Ecto neural progenitor cell (in vitro differentiated cells): ENCODE measurements around the gene GNL2.
"Not testable (repeated sequence)": the region's sequence is repeated elsewhere in the genome, so short reads cannot be mapped to it uniquely, and the experiment has no call there.

Experiments used
- DNase-seq: peaks from one replicate; pipeline ENCODE4 v3.0.0-alpha.2; 2018; ENCODE audit warnings: low spot score

GNL2 gene

GRCh38 chr1:37559080-37559479 lies 36.7 kb downstream of the GNL2 start:
- no peak for DNase-seq

- DNase-seq: no peak
Measured at GRCh38 chr1:37558411-37558810, 37.3 kb downstream of the GNL2 start.

- no peak for DNase-seq
Measured at GRCh38 chr1:37557402-37557801, 38.3 kb downstream of the GNL2 start.

GRCh38 chr1:37556712-37557196 lies 39.0 kb downstream of the GNL2 start, which contains the start of gene DNALI1:
DNALI1 (plus strand) TSS chr1:37556940; CDS start chr1:37556995, 55 bp downstream.
- DNase-seq: peak; percentile 98

DNA sequence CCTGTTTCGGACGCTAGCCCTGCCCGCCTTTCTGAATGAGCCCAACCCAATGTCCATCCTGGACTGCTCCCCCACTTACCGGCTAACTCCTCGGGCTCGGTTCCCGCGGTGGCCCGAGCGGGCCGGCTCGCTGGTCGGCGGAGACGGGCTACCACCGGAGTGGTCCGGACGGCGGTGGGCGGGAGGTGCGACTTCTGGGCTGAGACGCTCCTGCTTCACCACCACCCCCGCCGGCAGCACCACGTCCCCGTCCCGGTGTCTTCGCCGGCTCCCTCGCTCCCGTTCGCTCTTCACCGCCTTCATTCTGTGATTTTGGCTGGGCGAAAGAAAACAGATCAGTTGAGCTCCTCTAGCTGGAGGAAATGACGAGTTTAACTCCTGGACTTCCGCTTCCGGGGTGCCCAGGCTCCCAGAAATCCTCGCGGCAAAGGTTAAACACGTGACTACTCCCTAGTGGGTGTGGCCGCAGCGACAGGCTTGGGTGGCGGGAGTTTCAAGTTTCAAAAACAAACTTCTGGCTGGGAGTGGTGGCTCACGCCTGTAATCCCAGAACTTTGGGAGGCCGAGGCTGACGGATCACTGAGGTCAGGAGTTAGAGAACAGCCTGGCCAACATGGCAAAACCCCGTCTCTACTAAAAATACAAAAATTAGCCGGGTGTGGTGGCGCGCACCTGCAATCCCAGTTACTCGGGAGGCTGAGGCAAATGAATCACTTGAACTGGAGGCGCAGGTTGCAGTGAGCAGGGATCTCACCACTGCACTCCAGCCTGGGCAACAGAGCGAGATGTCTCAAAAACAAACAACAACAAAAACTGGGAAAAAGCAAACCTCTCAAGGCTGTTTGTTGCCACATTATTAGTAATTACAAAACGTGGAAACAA lies 41.6 kb downstream of the GNL2 start, which contains the start of gene SNIP1:
TSS of gene SNIP1 (minus strand) at position 367 of the 882 bp plus-strand sequence. CDS start at position 303, 64 bp downstream.
- DNase-seq: peak; percentile 91

- DNase-seq: no peak
Measured at GRCh38 chr1:37553598-37553926, 42.2 kb downstream of the GNL2 start.

- DNase-seq: no peak
Measured at GRCh38 chr1:37549341-37549740, 46.4 kb downstream of the GNL2 start.

GRCh38 chr1:37545019-37545418 lies 50.7 kb downstream of the GNL2 start:
- DNase-seq: no peak

DNA sequence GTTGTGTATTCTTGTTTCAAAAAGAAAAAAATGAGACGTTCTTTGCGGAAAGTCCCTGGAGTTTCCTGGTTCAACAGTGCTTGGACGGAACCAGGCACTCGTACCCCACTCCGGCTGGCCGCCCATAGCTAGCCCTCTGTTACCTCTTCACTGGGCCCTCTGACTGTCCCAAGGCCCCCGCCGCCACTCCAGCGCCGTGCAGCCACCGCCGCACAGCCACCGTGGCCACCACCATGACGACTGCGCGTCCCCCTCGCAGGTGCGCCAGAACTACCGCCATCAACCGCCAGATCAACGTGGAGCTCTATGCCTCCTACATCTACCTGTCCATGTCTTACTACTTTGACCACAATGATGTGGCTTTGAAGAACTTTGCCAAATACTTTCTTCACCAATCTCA lies 51.2 kb downstream of the GNL2 start:
- DNase-seq: no peak

DNA sequence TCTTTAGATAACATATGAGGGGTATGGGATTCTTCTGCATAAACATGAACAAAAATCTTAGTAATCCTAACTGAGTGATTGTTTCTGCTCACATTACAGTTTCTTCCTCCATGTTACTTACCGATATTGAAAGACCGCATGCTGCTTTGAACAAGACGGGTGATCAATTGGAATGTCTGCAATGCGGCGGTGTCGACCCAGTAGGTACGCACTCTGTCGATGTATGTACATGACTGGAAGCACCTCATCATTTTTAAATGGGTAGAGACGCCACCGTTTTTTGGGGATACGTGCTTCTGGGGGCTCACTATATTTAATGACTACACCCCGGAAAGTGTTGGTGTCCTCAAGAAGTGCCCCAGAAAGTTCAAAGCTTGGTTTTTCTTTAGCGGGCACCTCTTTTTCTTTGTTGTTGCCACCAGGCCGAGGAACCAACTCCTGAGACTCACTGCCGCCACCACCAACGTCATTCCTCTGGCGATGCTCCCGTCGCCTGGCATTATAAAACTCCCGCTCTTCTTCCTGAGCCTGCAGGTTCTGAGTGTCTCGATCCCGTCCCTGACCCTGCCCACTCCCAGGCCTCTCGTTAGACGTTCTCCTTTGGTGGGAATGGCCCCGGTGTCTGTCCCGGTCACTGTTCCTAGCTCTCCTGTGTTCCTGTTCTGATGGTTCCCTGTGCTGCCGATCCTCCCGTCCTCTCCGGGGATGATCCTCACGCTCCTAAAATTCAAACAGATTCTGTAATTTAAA lies 55.5 kb downstream of the GNL2 start:
- no peak for DNase-seq

GRCh38 chr1:37539154-37539553 lies 56.6 kb downstream of the GNL2 start:
- DNase-seq: not testable (repeated sequence)

DNA sequence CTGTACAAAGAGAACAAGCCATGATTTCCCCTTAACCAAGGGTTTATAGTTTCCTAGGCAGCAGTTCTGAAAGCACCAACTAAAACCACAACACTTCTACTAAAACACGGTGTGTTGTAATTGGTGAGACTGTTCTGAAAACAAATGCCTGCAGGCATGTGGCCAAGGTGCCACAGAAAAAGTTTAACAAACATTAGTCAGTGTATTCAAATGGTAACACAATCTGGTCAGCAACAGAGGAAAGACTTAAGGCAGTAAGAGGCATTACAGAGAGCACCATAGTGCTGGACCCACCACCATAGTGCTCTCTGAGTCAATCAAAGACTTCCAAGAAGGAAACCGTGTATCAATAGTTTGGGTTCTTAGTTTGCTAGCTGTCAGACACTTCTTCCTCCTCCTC lies 58.4 kb downstream of the GNL2 start:
- no peak for DNase-seq

- DNase-seq: no peak
Measured at GRCh38 chr1:37533317-37534093, 62.2 kb downstream of the GNL2 start.

DNA sequence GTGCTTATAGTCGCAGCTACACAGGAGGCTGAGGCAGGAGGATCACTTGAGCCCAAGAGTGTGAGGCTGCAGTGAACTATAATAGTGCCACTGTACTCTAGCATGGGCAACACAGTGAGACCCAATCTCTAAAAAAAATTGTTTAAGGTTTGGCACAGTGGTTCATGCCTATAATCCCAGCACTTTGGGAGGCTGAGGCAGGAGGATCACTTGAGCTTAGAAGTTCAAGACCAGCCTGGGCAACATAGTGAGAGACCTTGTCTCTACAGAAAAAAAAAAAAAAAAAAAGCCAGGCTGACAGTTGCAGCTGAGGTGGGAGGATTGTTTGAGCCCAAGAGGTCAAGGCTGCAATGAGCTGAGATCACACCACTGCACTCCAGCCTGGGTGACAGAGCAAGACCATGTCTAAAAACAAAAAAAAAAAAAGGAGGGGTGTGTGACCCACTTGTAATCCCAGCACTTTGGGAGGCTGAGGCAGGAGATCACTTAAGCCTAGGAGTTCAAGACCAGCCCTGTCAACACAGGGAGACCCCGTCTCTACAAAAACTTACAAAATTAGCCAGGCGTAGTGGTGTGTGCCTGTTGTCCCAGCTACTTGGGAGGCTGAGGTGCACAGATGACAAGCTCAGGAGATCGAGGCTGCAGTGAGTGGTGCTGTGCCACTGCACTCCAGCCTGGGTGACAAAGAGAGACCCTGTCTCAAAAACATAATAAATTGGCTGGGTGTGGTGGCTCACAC lies 63.1 kb downstream of the GNL2 start:
- DNase-seq: not testable (repeated sequence)

- DNase-seq: not testable (repeated sequence)
Measured at GRCh38 chr1:37529888-37530287, 65.8 kb downstream of the GNL2 start.

DNA sequence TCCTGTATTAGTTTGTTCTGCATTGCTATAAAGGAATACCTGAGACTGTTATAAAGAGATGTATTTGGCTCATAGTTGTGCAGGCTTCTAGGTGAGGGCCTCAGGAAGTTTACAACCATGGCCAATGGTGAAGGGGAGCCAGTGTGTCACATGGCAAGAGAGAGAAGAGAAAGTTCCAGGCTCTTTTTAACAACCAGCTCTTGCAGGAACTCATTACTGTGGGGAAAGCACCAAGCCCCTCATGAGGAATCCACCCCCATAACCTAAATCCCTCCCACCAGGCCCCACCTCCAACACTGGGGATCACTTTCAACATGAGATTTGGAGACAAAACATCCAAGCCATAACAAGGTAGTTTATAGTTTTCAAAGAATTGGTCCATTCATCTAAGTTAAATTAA lies 76.1 kb downstream of the GNL2 start:
- DNase-seq: no peak

GRCh38 chr1:37518929-37519328 lies 76.8 kb downstream of the GNL2 start:
- not testable (repeated sequence) for DNase-seq

DNA sequence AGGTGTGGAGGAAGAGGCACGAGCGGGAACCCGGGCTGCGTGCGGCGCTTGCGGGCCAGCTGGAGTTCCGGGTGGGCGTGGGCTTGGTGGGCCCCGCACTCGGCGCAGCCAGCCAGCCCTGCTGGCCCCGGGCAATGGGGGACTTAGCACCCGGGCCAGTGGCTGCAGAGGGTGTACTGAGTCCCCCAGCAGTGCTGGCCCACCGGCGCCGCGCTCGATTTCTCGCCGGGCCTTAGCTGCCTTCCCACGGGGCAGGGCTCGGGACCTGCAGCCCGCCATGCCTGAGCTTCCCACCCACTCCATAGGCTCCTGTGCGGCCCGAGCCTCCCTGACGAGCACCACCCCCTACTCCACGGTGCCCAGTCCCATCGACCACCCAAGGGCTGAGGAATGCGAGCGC lies 77.5 kb downstream of the GNL2 start:
- not testable (repeated sequence) for DNase-seq

- no peak for DNase-seq
Measured at GRCh38 chr1:37517569-37517968, 78.2 kb downstream of the GNL2 start.
